ENCODE results near the gene NSUN6.

Gene NSUN6, protein sequence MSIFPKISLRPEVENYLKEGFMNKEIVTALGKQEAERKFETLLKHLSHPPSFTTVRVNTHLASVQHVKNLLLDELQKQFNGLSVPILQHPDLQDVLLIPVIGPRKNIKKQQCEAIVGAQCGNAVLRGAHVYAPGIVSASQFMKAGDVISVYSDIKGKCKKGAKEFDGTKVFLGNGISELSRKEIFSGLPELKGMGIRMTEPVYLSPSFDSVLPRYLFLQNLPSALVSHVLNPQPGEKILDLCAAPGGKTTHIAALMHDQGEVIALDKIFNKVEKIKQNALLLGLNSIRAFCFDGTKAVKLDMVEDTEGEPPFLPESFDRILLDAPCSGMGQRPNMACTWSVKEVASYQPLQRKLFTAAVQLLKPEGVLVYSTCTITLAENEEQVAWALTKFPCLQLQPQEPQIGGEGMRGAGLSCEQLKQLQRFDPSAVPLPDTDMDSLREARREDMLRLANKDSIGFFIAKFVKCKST

GRCh38 chr10:18651324-18652007 lies at the start of gene NSUN6:
TSS of gene NSUN6 (minus strand) at chr10:18651587. CDS start at chr10:18651203, 384 bp downstream.
- peak; percentile 84 to 91 (median 88) for DNase-seq (ENCODE audit: low read depth in 3 of 3)

GRCh38 chr10:18699849-18700840 lies 48.8 kb upstream of the NSUN6 start:
- no peak for DNase-seq (ENCODE audit: low read depth in 3 of 3)

GRCh38 chr10:18690541-18690940 lies 39.2 kb upstream of the NSUN6 start:
- no peak for DNase-seq (ENCODE audit: low read depth in 3 of 3)

- DNase-seq (ENCODE audit: low read depth in 3 of 3): no peak
Observed at GRCh38 chr10:18689498-18689897, 38.1 kb upstream of the NSUN6 start.

- DNase-seq (ENCODE audit: low read depth in 3 of 3): no peak
Observed at GRCh38 chr10:18687706-18688105, 36.3 kb upstream of the NSUN6 start.

- DNase-seq (ENCODE audit: low read depth in 3 of 3): no peak
Observed at GRCh38 chr10:18687195-18687594, 35.8 kb upstream of the NSUN6 start.

- DNase-seq (ENCODE audit: low read depth in 3 of 3): no peak
Observed at GRCh38 chr10:18685555-18685954, 34.2 kb upstream of the NSUN6 start.

GRCh38 chr10:18684953-18685352 lies 33.6 kb upstream of the NSUN6 start:
- DNase-seq (ENCODE audit: low read depth in 3 of 3): no peak

- no peak for DNase-seq (ENCODE audit: low read depth in 3 of 3)
Observed at GRCh38 chr10:18684416-18684815, 33.0 kb upstream of the NSUN6 start.

GRCh38 chr10:18683427-18683826 lies 32.0 kb upstream of the NSUN6 start:
- no peak for DNase-seq (ENCODE audit: low read depth in 3 of 3)

GRCh38 chr10:18681971-18682411 lies 30.6 kb upstream of the NSUN6 start:
- no peak for DNase-seq (ENCODE audit: low read depth in 3 of 3)

- no peak for DNase-seq (ENCODE audit: low read depth in 3 of 3)
Observed at GRCh38 chr10:18681366-18681765, 30.0 kb upstream of the NSUN6 start.

- no peak for DNase-seq (ENCODE audit: low read depth in 3 of 3)
Observed at GRCh38 chr10:18680754-18681153, 29.4 kb upstream of the NSUN6 start.

GRCh38 chr10:18675086-18675801 lies 23.9 kb upstream of the NSUN6 start:
- no peak for DNase-seq (ENCODE audit: low read depth in 3 of 3)

DNA sequence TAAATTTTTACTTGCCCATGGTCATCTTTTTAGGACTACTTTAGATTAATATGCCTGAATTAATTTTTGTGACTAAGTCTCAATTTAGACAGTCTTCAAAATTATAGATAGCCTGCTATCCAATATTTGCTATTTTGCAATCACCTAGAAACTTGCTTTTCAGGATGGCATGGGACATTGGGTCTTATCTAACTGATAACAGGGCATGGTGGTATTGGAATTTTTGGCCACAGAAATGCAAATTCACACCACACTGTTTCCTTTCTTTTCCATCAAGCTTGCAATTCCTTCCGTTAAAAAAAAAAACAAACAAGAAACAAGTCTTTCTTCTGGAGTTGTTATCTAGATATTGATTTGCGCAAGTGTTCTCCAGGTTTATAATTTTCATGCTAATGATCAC lies 16.6 kb upstream of the NSUN6 start:
- no peak for DNase-seq (ENCODE audit: low read depth in 3 of 3)

- DNase-seq (ENCODE audit: low read depth in 3 of 3): no peak
Observed at GRCh38 chr10:18666810-18667209, 15.4 kb upstream of the NSUN6 start.

DNA sequence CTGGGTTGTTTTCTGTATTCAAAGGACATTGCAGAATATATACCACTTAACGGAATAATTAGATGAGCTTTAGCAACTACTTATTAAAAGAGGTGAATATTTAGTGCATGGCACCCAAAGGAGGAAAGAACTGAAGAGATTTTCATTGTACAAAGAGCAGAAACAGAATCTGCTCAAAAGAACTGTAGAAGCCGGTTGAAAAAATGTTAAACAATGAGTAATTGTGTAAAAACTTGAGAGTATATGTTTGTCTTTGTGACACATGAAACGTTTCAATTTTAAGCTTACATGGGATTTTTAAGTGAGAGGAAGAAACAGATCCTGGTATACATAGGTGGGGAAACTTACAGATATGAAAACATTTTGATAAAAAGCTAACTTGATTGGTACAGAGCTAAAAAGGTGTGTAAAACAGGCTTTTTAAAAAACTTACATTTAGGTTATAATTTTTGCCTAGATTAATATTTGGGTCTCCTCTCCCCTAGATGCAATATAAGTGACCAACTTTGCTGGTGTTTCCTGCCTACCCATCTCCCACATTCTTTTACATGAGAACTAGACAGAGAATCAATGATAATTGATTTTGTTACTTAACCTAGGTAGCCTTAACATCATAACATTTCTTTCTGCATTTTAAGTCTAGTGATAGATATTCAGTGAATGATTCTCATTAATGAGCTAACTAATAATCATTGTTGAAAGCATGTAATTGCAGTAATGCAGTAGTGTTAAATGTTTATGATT lies 14.6 kb upstream of the NSUN6 start:
- DNase-seq (ENCODE audit: low read depth in 3 of 3): no peak

- DNase-seq (ENCODE audit: low read depth in 3 of 3): no peak
Observed at GRCh38 chr10:18664841-18665478, 13.6 kb upstream of the NSUN6 start.

DNA sequence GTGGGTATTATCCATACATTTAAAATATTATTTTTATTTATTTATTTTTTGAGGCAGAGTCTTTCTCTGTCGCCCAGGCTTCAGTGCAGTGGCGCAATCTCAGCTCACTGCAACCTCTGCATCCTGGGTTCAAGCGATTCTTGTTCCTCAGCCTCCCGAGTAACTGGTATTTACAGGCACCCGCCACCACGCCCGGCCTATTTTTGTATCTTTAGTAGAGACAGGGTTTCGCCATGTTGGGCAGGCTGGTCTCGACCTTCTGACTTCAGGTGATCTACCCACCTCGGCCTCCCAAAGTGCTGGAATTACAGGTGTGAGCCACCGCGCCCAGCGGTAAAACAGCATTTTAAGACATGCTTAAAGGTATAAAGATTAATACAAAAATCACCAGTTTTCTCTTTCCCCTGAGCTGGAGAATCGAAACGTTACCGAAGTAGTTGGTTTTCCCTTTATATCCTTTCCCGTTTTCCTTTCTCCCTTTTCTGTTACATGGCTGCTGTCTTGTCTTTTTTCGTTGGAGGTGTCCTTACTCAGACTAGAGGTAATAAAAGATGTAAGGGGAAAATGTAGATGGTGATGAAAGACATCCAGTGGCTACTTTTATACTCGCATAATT lies 9.5 kb upstream of the NSUN6 start:
- no peak for DNase-seq (ENCODE audit: low read depth in 3 of 3)

All from stimulated activated CD4-positive, alpha-beta T cell treated with anti-CD3 and anti-CD28 coated beads, TNF-alpha, amount 100 ng/mL, for 4 hours (primary cell).